ENCODE data around the gene ZBTB3. TPM values are rescaled to one million over a fixed set of nuclear protein-coding genes. Genes with fewer than 3 reads are reported as not detected.

The ZBTB3 gene
- polyA plus RNA-seq, 3 donors = 1.7 to 4.2 (median 2.9) TPM

DNA sequence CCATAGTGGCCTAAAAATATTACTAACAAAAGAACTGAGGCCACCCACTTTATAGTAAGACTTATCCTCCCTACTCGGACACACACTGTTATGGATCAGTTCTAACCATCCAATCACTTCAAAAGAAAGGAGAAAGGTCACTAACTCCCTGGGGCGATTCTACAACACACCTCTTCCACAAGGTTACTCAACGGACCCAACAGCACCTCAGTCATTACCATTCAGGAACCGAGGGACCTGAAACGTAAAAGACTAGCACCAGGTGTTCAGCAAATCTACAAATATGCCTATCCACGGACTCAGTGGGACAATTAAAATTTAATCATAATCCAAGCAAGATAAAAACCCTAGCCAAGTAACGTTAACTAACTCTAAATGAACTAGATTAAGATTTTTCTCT, 28.3 kb downstream of the ZBTB3 start:
- no peak overlapping the region for H3K27ac ChIP-seq (ENCODE audit: low read depth, low read length)
- WGBS, 3 donors = 1 to 4% (median 2%) methylated on average over 7 of the region's 7 CpGs

DNA sequence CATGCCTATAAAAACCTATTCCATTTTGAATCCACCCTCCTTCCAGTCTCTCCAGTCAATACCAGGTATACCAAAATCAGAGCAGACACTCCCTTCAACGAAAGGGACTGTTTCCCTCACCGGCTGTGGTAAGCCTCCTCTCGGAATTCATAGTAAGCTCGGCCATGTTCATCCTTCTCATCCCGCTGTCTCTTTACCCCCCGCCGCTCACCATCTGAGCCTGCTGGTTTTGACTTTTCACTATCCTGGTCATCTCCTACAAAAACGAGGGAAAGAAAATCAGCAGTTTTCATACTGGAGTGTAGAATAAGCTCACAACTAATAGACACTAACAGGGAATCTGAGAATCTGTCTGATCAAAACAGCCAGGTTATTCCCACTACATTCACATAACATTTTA, 29.8 kb downstream of the ZBTB3 start:
- H3K27ac ChIP-seq (ENCODE audit: low read depth, low read length) = no peak overlapping the region
- 23 to 60% (median 58%) methylated on average over 8 of the region's 8 CpGs for WGBS, 3 donors

DNA sequence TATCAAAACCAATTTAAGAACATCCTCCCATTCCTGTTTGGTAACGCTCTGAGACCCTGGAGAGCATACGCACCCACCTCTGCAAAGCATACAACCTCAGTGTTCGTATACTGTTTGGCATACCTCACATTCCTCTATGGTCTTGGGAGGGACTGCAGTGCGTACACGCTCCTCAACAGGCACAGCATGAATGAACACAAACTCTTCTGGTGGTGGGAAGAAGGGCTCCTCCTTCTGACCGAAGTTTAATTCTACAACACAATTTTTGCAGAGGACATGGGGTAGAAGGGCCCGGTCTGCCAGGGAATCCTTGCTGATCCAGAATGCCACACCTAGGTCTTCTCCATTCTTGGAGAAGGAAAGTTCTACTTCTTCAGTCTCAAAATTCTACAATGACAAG, 32.0 kb downstream of the ZBTB3 start:
- H3K27ac ChIP-seq (ENCODE audit: low read depth, low read length) = no peak overlapping the region
- WGBS, 3 donors = 61 to 76% (median 74%) methylated on average over 7 of the region's 7 CpGs

DNA sequence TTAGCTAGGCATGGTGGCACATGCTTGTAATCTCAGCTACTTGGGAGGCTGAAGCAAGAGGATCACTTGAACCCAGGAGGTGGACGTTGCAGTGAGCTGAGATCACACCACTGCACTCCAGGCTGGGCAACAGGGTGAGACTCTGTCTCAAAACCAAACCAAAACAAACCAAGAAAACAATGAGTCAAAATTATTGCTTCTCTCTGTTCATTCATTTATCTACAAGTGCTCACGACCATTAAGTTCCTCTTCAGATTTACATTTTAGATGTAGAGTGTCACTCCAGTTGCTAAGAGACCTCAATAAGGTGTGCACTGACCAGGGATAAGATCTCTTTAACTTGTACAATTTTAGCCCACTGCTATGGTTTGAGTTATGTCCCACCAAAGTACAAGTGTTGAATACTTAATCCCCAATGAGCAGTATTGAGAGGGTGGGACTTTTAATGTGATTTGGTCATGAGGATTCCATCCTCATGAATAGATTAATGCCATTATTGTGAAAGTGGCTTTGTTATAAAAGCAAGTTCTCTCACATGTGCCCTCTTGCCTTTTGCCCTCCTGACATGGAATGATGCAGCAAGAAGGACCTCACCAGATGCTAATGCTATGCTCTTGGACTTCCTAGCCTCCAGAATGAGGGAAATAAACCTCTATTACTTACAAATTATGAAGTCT, 34.5 kb downstream of the ZBTB3 start:
- WGBS, 3 donors = 82 to 84% (median 83%) methylated on average over 2 of the region's 2 CpGs
- H3K27ac ChIP-seq (ENCODE audit: low read depth, low read length) = no peak overlapping the region

DNA sequence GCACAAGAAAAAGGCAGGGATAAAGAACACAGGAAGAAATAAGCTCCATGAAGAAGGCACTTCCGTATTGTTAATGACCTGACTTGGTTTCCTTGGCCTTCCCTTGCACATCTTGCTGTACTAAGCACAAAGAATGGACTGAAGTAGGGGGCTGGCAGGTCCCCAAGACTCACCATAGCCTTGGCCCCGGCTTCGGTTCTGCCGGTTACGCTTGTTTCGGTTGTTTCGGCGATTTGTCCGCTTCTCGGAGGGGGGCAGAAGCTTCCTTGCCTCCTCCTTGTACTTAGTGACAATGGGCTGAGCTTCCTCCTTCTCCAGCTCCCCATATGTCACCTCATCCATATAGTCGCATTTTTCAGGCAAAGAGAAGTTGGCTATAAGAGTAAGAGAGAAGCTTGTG, 37.1 kb downstream of the ZBTB3 start:
- H3K27ac ChIP-seq (ENCODE audit: low read depth, low read length) = no peak overlapping the region
- 68 to 93% (median 89%) methylated on average over 11 of the region's 11 CpGs for WGBS, 3 donors

DNA sequence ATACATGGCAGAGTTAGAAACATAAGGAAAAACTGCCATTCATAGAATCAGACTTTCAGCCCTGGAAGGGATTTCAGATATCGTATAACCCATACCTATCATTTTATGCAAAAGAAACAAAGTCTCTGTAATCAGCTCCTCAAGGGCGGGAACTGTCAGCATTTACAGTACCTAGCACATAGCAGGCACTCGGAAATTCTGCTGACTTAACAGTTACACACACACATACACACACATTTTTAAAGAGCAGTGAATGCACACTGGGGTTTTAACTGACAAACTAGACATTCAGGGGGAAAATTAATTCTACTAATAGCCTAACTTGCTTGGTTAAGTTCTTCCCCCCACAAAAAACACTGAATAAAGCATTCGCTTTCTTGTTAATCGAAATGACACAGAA, 37.8 kb downstream of the ZBTB3 start:
- WGBS, 3 donors = 76 to 93% (median 92%) methylated on average over 5 of the region's 5 CpGs
- no peak overlapping the region for H3K27ac ChIP-seq (ENCODE audit: low read depth, low read length)

DNA sequence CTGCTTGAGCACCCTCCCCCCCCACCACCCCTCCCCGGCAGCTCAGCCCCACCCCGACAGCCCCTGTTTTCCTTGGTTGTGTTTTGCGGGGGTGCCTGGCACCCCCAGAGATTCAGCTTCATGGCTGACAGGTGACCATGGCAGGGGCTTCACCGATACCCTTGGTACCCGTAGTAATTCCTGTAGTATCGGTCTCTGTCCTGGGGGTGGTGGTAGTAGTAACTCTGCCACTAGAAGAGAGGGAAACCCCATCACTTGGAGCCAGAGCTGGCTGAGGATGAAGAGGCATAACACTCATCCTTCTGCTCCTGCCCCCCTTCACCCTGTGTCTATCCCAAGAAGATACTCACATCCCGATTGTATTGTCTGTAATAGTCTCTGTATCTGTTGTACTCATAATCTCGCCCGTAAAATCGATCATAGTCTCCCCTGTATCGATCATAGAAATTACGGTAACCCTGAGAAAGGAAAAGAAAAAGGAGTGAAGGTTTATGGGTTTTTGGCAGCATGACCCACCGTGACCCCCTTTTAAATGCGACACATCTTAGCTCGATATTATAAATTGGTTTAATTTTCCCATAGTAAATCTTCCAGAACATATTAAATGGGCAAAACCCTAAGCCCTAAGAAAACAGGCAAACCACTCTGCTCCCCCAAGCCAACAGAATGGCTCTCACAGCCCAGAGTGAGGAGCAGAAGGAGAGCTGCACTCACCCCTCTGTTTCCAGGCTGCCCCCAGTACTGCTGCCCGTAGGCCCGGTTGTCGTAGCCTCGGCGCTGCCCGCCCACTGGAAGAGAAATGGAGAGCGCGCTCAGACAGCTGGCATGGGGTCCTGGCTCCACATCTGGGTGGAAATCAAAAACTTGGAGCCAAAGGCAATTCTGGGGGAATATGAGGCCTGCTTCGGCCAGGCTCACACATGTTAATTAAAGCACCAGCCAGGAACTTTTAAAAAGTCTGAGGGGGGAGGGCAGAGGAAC, 38.5 kb downstream of the ZBTB3 start:
- no peak overlapping the region for H3K27ac ChIP-seq (ENCODE audit: low read depth, low read length)
- 87 to 93% (median 92%) methylated on average over 24 of the region's 24 CpGs for WGBS, 3 donors

DNA sequence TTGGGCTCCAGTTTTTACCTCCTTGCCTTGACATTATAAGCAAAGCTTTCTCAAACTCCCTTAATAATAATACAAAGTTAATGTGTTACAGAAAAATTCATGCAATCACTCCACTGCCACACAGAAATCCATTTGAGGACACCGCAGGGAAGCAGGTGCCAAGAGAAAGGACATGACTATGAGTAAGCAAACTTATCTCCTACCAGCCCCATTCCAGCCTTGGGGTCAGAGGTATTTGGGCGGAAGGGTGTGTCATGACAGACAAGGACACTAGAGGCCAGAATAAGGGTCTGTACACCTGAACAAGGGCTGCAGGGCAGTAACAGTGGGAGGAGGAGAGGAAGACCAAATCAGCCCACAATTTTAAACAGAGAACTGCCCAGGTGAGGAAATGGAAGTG, 40.6 kb downstream of the ZBTB3 start:
- no peak overlapping the region for H3K27ac ChIP-seq (ENCODE audit: low read depth, low read length)
- WGBS, 3 donors = 30 to 93% (median 90%) methylated on average over 2 of the region's 2 CpGs

DNA sequence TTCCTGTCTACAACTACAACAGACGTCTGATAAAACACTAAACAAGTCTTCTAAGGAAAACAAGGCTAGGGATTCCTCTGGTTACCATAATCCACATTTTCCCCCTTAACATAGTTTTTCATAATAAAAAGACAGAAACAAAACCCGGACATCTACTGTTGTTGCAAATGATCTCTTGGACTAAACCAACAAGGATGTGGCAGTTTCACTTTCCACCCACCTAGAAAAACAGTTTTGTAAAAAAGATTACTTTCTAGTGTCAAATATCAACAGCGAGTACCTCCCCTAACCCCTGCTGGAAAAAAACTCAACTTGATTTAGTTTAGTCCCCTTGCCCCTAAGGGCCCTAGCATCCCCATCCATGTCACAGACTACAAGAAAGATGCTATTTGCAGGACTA, 41.1 kb downstream of the ZBTB3 start:
- WGBS, 3 donors = 20 to 63% (median 57%) methylated on average over 3 of the region's 3 CpGs
- no peak overlapping the region for H3K27ac ChIP-seq (ENCODE audit: low read depth, low read length)

DNA sequence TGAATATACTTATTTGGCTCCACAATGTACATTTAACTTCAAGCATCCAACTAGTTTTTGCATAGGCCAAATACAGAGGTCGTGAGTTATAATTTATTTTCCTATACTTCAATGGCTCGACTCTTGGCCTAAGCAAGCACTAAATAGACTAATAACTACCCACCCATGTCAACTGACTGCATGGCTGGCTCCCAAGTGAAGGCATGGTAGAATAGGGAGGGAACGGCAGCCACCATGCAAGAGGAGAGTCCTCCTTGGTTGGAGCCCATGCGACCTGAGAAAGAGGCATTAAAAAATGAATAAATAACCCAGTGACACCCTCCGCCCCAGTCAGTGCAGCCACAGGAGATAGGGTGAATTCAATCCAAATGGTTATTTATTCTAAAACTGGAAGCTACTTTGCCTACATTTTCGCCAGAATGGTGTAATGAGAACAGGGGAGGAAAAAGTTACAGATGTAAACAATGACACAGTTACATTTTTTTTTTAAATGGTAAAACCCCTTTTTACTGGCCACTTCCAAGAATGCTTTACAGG, 41.6 kb downstream of the ZBTB3 start:
- 39 to 84% (median 79%) methylated on average over 6 of the region's 6 CpGs for WGBS, 3 donors
- no peak overlapping the region for H3K27ac ChIP-seq (ENCODE audit: low read depth, low read length)

DNA sequence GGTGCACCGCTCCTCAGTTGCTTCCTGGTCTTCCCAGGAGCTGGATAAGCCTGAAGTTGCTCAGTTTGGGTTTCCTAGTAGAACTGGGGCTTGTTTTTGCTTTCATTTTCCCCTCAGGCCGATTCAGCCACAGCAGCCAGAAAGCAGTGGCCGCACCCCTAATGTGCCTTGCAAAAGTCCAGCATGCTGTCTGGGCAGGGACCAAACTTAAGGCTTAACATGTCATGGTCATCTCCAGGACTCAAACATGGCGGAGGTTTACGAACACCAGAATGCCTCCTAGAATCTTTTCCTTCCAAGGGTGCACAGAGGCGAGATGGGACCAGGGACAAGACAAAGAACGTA, 44.0 kb downstream of the ZBTB3 start:
- 50 to 70% (median 51%) methylated on average over 7 of the region's 7 CpGs for WGBS, 3 donors
- peak overlapping the region; percentile 80 for H3K27ac ChIP-seq (ENCODE audit: low read depth, low read length)

DNA sequence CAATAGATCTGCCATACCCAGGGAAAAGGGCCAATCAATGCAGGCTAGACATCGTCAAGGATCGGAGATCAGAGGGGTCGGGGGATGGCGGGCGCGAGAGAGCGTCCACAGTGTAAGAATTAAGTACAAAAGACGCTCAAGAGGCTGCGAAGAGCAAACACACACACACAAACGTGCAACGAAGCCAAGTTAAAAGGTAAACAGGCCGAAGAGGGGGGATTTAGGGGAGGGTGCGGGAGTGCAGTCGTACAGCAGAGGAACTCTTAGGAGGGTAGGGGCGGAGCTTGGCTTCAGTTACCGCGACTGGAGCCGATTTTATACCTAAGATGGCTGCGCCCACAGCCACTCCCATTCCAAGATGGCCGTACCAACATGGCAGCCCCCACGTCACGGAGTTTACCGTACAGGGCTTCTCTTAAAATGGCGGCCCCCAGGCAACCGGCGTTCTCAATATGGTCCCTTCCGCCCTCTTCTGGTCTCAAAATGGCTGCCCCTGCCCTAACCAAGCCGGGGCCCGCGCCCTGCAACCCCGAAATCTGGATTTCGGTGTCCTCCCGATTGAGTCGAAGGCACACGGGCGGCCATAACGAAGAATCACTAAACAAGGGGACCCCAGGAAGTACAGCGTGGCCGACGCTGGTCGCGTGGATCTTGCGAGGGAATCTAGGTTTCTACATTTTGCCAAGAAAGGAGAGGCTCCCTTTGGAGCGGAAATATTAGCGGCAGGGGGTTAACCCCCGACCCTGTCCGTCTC, 44.5 kb downstream of the ZBTB3 start:
- H3K27ac ChIP-seq (ENCODE audit: low read depth, low read length) = peak overlapping the region; percentile 80

DNA sequence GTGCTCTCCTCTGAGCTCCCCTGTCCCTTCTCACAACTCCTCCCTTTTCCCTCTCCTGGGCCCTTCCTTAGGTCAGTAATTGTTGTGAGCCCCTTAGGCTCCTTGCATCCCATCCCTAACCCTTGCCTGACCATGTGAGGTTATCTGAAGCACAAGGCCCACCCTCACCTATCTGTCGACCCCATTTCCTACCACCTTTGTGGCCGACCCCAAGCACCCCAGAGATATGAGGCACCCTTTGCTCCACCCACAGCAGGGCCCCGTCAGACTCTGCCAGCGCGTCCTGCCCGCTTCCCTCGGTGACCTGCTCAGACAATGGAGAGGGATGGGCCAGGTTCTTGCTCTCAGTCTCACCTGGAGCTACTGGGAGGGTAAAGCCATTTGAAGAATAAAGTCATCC, 45.2 kb downstream of the ZBTB3 start:
- no peak overlapping the region for H3K27ac ChIP-seq (ENCODE audit: low read depth, low read length)
- WGBS, 3 donors = 2 to 6% (median 4%) methylated on average over 7 of the region's 7 CpGs

More for the DNA sequence above, 44.5 kb downstream of the ZBTB3 start:
- 0 to 5% (median 1%) methylated on average over 47 of the region's 47 CpGs for WGBS, 3 donors

DNA sequence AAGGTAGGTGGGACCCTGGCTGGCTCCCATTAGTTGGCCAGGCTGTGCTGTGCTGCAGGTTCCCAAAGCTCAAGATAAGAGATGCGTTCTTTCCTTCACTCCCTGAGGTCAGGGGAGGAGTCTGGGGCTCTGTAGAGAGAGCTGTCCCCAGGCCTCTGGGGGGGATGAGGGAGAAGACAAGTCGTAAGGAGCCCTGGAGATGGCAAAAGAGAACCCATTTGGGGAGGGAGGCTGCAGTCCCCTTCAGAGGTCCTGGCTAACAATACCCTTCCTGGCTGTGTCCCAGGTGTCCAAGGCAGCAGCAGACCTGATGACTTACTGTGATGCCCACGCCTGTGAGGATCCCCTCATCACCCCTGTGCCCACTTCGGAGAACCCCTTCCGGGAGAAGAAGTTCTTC, 45.6 kb downstream of the ZBTB3 start:
- no peak overlapping the region for H3K27ac ChIP-seq (ENCODE audit: low read depth, low read length)
- WGBS, 3 donors = 68 to 82% (median 73%) methylated on average over 5 of the region's 5 CpGs

DNA sequence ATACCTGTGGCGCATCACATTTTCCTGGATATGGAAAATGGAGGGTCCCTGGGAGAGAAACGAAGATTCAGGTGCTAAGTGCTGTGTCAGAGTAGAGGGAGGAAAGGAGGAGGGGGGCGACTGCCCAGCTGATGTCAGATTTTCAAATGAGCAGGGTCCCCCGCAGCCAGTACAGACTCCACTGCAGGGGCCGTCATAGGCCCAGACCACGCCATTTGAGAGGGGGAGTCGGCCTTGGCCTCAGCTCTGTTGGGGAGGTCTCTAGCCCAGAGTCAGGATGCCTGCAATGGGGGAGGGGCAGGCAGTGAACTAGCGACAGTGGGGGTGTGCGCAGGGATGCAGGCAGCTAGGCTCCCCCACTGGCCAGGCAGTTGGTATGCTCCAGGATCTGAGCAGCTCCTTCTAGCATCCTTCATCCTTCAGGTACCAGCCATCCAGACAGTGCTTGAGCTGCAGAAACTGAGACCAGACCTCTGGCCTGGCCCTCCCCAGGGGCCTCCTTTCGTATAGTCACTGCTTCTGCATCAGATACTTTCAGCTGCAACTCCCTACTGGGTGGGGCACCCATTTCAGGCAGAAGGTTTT, 46.6 kb downstream of the ZBTB3 start, which contains the start of the genes BSCL2 and GNG3:
Gene BSCL2 (minus strand): TSS at position 148 of the 585 bp plus-strand sequence. CDS start 229 bp downstream, outside the sequence.
Gene GNG3 (plus strand): TSS at position 400 of the 585 bp plus-strand sequence. CDS start 620 bp downstream, outside the sequence.
- no peak within 1 kb of the TSS for H3K27ac ChIP-seq (ENCODE audit: low read depth, low read length)
- 80 to 83% (median 81%) methylated on average over 10 of the region's 10 CpGs for WGBS, 3 donors

DNA sequence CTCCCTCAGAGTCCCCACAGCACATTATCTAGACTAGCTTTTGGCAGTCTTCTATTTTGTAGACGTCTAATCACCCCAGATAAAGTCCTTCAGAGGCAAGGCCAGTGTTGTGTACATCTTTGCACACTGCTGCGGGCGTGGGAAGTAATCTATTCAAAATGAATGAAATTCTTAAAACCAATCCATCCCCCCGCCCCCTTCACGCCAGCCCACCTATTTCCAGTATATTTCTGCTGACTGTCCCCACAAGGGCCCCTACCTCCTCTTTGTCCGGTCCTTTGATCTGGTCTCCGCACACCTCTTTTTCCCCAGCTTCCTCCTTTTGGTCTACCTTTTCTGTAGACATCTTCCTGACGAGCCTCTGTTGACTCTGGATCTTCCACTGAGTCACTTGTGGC, 47.1 kb downstream of the ZBTB3 start:
- WGBS, 3 donors = 55 to 87% (median 81%) methylated on average over 8 of the region's 8 CpGs
- no peak overlapping the region for H3K27ac ChIP-seq (ENCODE audit: low read depth, low read length)

DNA sequence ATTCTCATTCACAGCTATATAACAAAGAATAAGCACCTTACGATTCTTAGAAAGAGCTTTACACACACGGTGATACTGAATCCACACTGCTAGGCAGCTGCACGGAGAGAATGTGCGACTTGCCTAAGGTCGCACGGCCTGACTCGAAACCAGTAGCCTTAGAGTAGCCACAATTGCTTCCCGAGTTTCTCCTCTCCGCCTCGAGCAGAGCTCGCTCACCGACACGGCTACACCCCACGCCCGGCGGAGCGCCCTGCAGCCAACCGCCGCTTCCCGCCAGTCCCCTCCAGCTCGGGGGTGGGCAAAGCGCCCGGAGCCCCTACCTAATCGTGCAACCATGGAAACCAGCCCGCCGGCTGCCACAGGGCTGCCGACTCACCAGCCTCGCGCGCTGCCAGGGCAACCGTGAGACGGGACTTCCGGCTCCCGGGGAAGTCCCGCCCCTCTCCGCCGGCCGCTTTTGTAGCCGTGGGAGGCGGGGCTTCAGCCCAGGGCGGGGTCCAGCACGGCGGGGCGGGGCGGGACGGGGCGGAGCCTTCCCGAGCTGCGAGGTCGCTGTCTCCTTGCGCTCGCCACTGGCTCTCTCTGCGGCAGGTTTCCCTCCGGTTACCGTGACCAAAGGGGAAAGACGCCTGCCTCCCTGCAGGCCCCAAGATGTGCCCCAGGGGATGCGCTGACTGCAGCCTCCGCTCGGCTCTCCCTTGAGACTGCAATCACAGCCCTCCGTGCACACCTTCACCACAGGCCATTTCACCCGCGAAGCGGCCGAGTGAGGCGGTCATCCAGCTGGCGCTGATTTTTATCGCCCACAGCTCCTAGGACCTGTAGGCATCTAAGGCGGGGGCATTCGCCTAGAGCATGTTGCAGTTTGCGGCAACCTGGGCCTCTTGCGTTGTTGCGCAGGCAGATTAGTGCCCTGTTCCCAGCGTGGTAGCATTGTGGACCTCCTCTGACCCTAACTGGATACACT, 47.8 kb downstream of the ZBTB3 start:
- WGBS, 3 donors = 3 to 6% (median 6%) methylated on average over 58 to 73 of the region's 73 CpGs

More for the DNA sequence above, 47.8 kb downstream of the ZBTB3 start:
- no peak overlapping the region for H3K27ac ChIP-seq (ENCODE audit: low read depth, low read length)

All from adipose tissue (tissue), 3 donors.